Measurements from ENCODE around the gene FUOM. TPM values are rescaled to one million over a fixed set of nuclear protein-coding genes. Genes with fewer than 3 reads are reported as not detected.

The FUOM gene
- total RNA-seq, 1 donor from 2014 or later = 9.3 TPM

- no peaks in the 10 kb centered on the region for H3K4me1 ChIP-seq
- no peaks in the 10 kb centered on the region for H3K9me3 ChIP-seq (ENCODE audit: low read depth)
- Mint-ChIP-seq H3K9me3 (peaks cover 4% of the 10 kb centered on the region), H3K4me3 (peak overlapping the region; percentile 43), H3K27me3 (ENCODE audit: insufficient read depth, low read depth) (peaks cover 10% of the 10 kb centered on the region), H3K36me3 (peaks cover 2% of the 10 kb centered on the region), H3K4me1 (peaks cover 9% of the 10 kb centered on the region), H3K27ac (no peak overlapping the region)
- H3K4me3 ChIP-seq = peak overlapping the region; percentile 57
- H3K27ac ChIP-seq = no peak overlapping the region
- H3K4me2 ChIP-seq = peak overlapping the region; percentile 83
- peak overlapping the region; percentile 97 for H2AFZ ChIP-seq (replicated peaks)
- H3K27me3 ChIP-seq = peaks cover 15% of the 10 kb centered on the region
- DNase-seq (ENCODE audit: low spot score) = peak; percentile 88
- no peak for TF ChIP-seq EZH2phosphoT487 (IDR thresholded peaks at IDR 0.05)
- no peak for TF ChIP-seq EZH2 (IDR thresholded peaks at IDR 0.05)
- TF ChIP-seq CTCF (IDR thresholded peaks at IDR 0.05) = peak; percentile 86
- H3K9ac ChIP-seq = no peak overlapping the region
- H3K36me3 ChIP-seq = no peaks in the 10 kb centered on the region
- no peaks in the 10 kb centered on the region for H4K20me1 ChIP-seq (ENCODE audit: low read depth)
- peaks cover 14% of the 10 kb centered on the region for H3F3A ChIP-seq (ENCODE audit: low read depth)
- no peaks in the 10 kb centered on the region for H3K79me2 ChIP-seq (ENCODE audit: low read depth)
These were observed 39.2 kb downstream of the FUOM start for GRCh38 chr10:133318494-133319127.

- Histone ChIP-seq H3K4me1 (no peaks in the 10 kb centered on the region), H3K4me2 (no peak overlapping the region), H3K9me3 (ENCODE audit: low read depth) (no peaks in the 10 kb centered on the region), H3K9ac (no peak overlapping the region), H3K36me3 (no peaks in the 10 kb centered on the region), H3K4me3 (no peak overlapping the region), H3F3A (ENCODE audit: low read depth) (peaks cover 8% of the 10 kb centered on the region), H3K79me2 (ENCODE audit: low read depth) (no peaks in the 10 kb centered on the region), H2AFZ (replicated peaks) (no peak overlapping the region), H3K27me3 (peaks cover 15% of the 10 kb centered on the region), H3K27ac (no peak overlapping the region), H4K20me1 (ENCODE audit: low read depth) (peaks cover 3% of the 10 kb centered on the region)
- Mint-ChIP-seq H3K4me1 (peaks cover 9% of the 10 kb centered on the region), H3K27me3 (ENCODE audit: insufficient read depth, low read depth) (peaks cover 10% of the 10 kb centered on the region), H3K9me3 (peaks cover 4% of the 10 kb centered on the region), H3K36me3 (peaks cover 2% of the 10 kb centered on the region), H3K4me3 (no peak overlapping the region), H3K27ac (no peak overlapping the region)
- DNase-seq (ENCODE audit: low spot score) = no peak
- no peak for TF ChIP-seq EZH2phosphoT487 (IDR thresholded peaks at IDR 0.05)
These were observed 41.1 kb downstream of the FUOM start for GRCh38 chr10:133316732-133317131.

- H3F3A ChIP-seq (ENCODE audit: low read depth) = peaks cover 8% of the 10 kb centered on the region
- H3K9ac ChIP-seq = no peak overlapping the region
- no peaks in the 10 kb centered on the region for H3K36me3 ChIP-seq
- Mint-ChIP-seq H3K36me3 (peaks cover 5% of the 10 kb centered on the region), H3K27me3 (ENCODE audit: insufficient read depth, low read depth) (peaks cover 10% of the 10 kb centered on the region), H3K4me3 (no peak overlapping the region), H3K27ac (no peak overlapping the region), H3K4me1 (peaks cover 9% of the 10 kb centered on the region), H3K9me3 (peaks cover 4% of the 10 kb centered on the region)
- H3K4me3 ChIP-seq = no peak overlapping the region
- DNase-seq (ENCODE audit: low spot score) = no peak
- peaks cover 15% of the 10 kb centered on the region for H3K27me3 ChIP-seq
- H3K4me2 ChIP-seq = no peak overlapping the region
- no peaks in the 10 kb centered on the region for H3K4me1 ChIP-seq
- H4K20me1 ChIP-seq (ENCODE audit: low read depth) = peaks cover 3% of the 10 kb centered on the region
- no peak overlapping the region for H3K27ac ChIP-seq
- no peak for TF ChIP-seq EZH2phosphoT487 (IDR thresholded peaks at IDR 0.05)
- TF ChIP-seq CTCF (IDR thresholded peaks at IDR 0.05) = no peak
- TF ChIP-seq EZH2 (IDR thresholded peaks at IDR 0.05) = no peak
- no peaks in the 10 kb centered on the region for H3K9me3 ChIP-seq (ENCODE audit: low read depth)
- H3K79me2 ChIP-seq (ENCODE audit: low read depth) = no peaks in the 10 kb centered on the region
- no peak overlapping the region for H2AFZ ChIP-seq (replicated peaks)
These were observed 41.6 kb downstream of the FUOM start for GRCh38 chr10:133316266-133316665.

- H3K36me3 Mint-ChIP-seq = peaks cover 9% of the 10 kb centered on the region
- peaks cover 4% of the 10 kb centered on the region for H3K9me3 Mint-ChIP-seq
These were observed 42.0 kb downstream of the FUOM start for GRCh38 chr10:133315847-133316246.

More at GRCh38 chr10:133315847-133316246, 42.0 kb downstream of the FUOM start:
- H3K4me1 ChIP-seq = no peaks in the 10 kb centered on the region
- H3F3A ChIP-seq (ENCODE audit: low read depth) = peaks cover 8% of the 10 kb centered on the region
- no peaks in the 10 kb centered on the region for H3K36me3 ChIP-seq
- H3K27ac ChIP-seq = no peak overlapping the region
- H3K27me3 Mint-ChIP-seq (ENCODE audit: insufficient read depth, low read depth) = peaks cover 10% of the 10 kb centered on the region
- no peaks in the 10 kb centered on the region for H3K9me3 ChIP-seq (ENCODE audit: low read depth)
- H3K4me1 Mint-ChIP-seq = peaks cover 9% of the 10 kb centered on the region
- H3K27ac Mint-ChIP-seq = no peak overlapping the region
- no peak for DNase-seq (ENCODE audit: low spot score)
- H2AFZ ChIP-seq (replicated peaks) = no peak overlapping the region
- peaks cover 15% of the 10 kb centered on the region for H3K27me3 ChIP-seq
- H3K4me2 ChIP-seq = no peak overlapping the region
- peaks cover 3% of the 10 kb centered on the region for H4K20me1 ChIP-seq (ENCODE audit: low read depth)
- H3K79me2 ChIP-seq (ENCODE audit: low read depth) = no peaks in the 10 kb centered on the region
- no peak overlapping the region for H3K9ac ChIP-seq
- no peak overlapping the region for H3K4me3 ChIP-seq
- H3K4me3 Mint-ChIP-seq = no peak overlapping the region
- TF ChIP-seq EZH2 (IDR thresholded peaks at IDR 0.05) = no peak
- TF ChIP-seq EZH2phosphoT487 (IDR thresholded peaks at IDR 0.05) = no peak
- no peak for TF ChIP-seq CTCF (IDR thresholded peaks at IDR 0.05)

Measured in neural progenitor cell (in vitro differentiated cells).